Mesothelial cell of epicardium (in vitro differentiated cells): ENCODE data around the gene ADGRL4. TPM values are rescaled to one million over a fixed set of nuclear protein-coding genes. Genes with fewer than 3 reads are reported as not detected.
"Not testable (repeated sequence)": the region's sequence is repeated elsewhere in the genome, so short reads cannot be mapped to it uniquely, and the experiment has no call there.

Source experiments
- DNase-seq, 2 experiments: peaks; one replicate each; pipeline ENCODE4 v3.0.0; 2021; ENCODE audit warnings: low spot score in 2 of 2; ENCODE audit not compliant: unreplicated experiment in 2 of 2
- H3K27ac Mint-ChIP-seq: 2 replicates; pipeline ENCODE4 v1.8.0; 2021; ENCODE audit warnings: mixed read lengths
- H3K27me3 Mint-ChIP-seq: 2 replicates; pipeline ENCODE4 v1.8.0; 2021; ENCODE audit warnings: low read depth, mixed read lengths
- H3K36me3 Mint-ChIP-seq: 2 replicates; pipeline ENCODE4 v1.8.0; 2021; ENCODE audit warnings: mixed read lengths
- H3K4me1 Mint-ChIP-seq: 2 replicates; pipeline ENCODE4 v1.8.0; 2021; ENCODE audit warnings: mixed read lengths
- H3K4me3 Mint-ChIP-seq: 2 replicates; pipeline ENCODE4 v1.8.0; 2021; ENCODE audit warnings: mild to moderate bottlenecking, moderate library complexity, mixed read lengths
- H3K9me3 Mint-ChIP-seq: 2 replicates; pipeline ENCODE4 v1.8.0; 2021; ENCODE audit warnings: mixed read lengths
- CTCF ChIP-seq: fragments of 200-600 bp; sonication (generic); IDR thresholded peaks from one replicate; pipeline ENCODE4 v1.5.0; 2021; ENCODE audit warnings: antibody characterized with exemption; ENCODE audit not compliant: unreplicated experiment
- total RNA-seq: library from RNA; stranded (reverse); gene quantifications from 3 replicates; pipeline ENCODE4 v1.2.1, GENCODE V29; 2021

The ADGRL4 gene
- total RNA-seq, 1 donor from 2014 or later: 0.07 TPM

GRCh38 chr1:78880223-78880622 is 126.3 kb downstream of the ADGRL4 start:
- no peak for TF ChIP-seq CTCF
- no peaks in the 10 kb centered on the region for H3K9me3 Mint-ChIP-seq
- no peaks in the 10 kb centered on the region for H3K27me3 Mint-ChIP-seq
- H3K27ac Mint-ChIP-seq: no peak overlapping the region
- DNase-seq: no peak
- H3K36me3 Mint-ChIP-seq: no peaks in the 10 kb centered on the region
- peaks cover 9% of the 10 kb centered on the region for H3K4me1 Mint-ChIP-seq
- H3K4me3 Mint-ChIP-seq: no peak overlapping the region

GRCh38 chr1:78875986-78876385 is 130.5 kb downstream of the ADGRL4 start:
- not testable (repeated sequence) for DNase-seq, H3K27ac Mint-ChIP-seq, H3K27me3 Mint-ChIP-seq, H3K4me1 Mint-ChIP-seq, H3K36me3 Mint-ChIP-seq, H3K4me3 Mint-ChIP-seq
- H3K9me3 Mint-ChIP-seq: peaks cover 12% of the 10 kb centered on the region

GRCh38 chr1:78872801-78873200 is 133.7 kb downstream of the ADGRL4 start:
- not testable (repeated sequence) for H3K27me3 Mint-ChIP-seq, H3K27ac Mint-ChIP-seq, H3K36me3 Mint-ChIP-seq, DNase-seq, H3K4me1 Mint-ChIP-seq, H3K4me3 Mint-ChIP-seq
- H3K9me3 Mint-ChIP-seq: peaks cover 12% of the 10 kb centered on the region

GRCh38 chr1:78871249-78871648 is 135.3 kb downstream of the ADGRL4 start:
- H3K9me3 Mint-ChIP-seq: peaks cover 12% of the 10 kb centered on the region
- H3K4me1 Mint-ChIP-seq: no peaks in the 10 kb centered on the region
- no peak for TF ChIP-seq CTCF
- no peaks in the 10 kb centered on the region for H3K27me3 Mint-ChIP-seq
- no peak overlapping the region for H3K27ac Mint-ChIP-seq
- no peak overlapping the region for H3K4me3 Mint-ChIP-seq
- no peaks in the 10 kb centered on the region for H3K36me3 Mint-ChIP-seq
- DNase-seq: no peak

GRCh38 chr1:78869136-78869535 is 137.4 kb downstream of the ADGRL4 start:
- H3K4me1 Mint-ChIP-seq: no peaks in the 10 kb centered on the region
- DNase-seq: no peak
- no peaks in the 10 kb centered on the region for H3K27me3 Mint-ChIP-seq
- H3K4me3 Mint-ChIP-seq: no peak overlapping the region
- no peaks in the 10 kb centered on the region for H3K36me3 Mint-ChIP-seq
- H3K27ac Mint-ChIP-seq: no peak overlapping the region
- peaks cover 16% of the 10 kb centered on the region for H3K9me3 Mint-ChIP-seq
- no peak for TF ChIP-seq CTCF

GRCh38 chr1:78864175-78864574 is 142.4 kb downstream of the ADGRL4 start:
- H3K27ac Mint-ChIP-seq: no peak overlapping the region
- TF ChIP-seq CTCF: no peak
- no peak overlapping the region for H3K4me3 Mint-ChIP-seq
- H3K27me3 Mint-ChIP-seq: peaks cover 2% of the 10 kb centered on the region
- no peaks in the 10 kb centered on the region for H3K36me3 Mint-ChIP-seq
- peaks cover 4% of the 10 kb centered on the region for H3K9me3 Mint-ChIP-seq
- no peak for DNase-seq
- no peaks in the 10 kb centered on the region for H3K4me1 Mint-ChIP-seq

GRCh38 chr1:78856096-78856495 is 150.4 kb downstream of the ADGRL4 start:
- no peak for TF ChIP-seq CTCF
- Mint-ChIP-seq H3K36me3 (no peaks in the 10 kb centered on the region), H3K4me1 (no peaks in the 10 kb centered on the region), H3K27ac (no peak overlapping the region), H3K4me3 (no peak overlapping the region), H3K9me3 (peaks cover 8% of the 10 kb centered on the region), H3K27me3 (no peaks in the 10 kb centered on the region)
- DNase-seq: no peak
